HEK293T (cell line): ENCODE results near the gene VPS37B.

Experiments used
- BHLHE40 ChIP-seq: fragments of 450-650 bp; IDR thresholded peaks from 2 replicates; pipeline ENCODE4 v1.6.1; 2016; ENCODE audit warnings: mild to moderate bottlenecking, moderate library complexity, borderline replicate concordance
- ELF4 ChIP-seq: fragments of 450-650 bp; IDR thresholded peaks from 2 replicates; pipeline ENCODE4 v1.6.1; 2017; ENCODE audit warnings: antibody characterized with exemption
- FOXK2 ChIP-seq: fragments of 450-650 bp; IDR thresholded peaks from 2 replicates; pipeline ENCODE4 v1.6.1; 2016; ENCODE audit warnings: mild to moderate bottlenecking
- FOXM1 ChIP-seq: fragments of 450-650 bp; IDR thresholded peaks from 2 replicates; pipeline ENCODE4 v1.6.1; 2017; ENCODE audit warnings: mild to moderate bottlenecking, borderline replicate concordance
- L3MBTL2 ChIP-seq: fragments of 450-650 bp; conservative IDR thresholded peaks from 2 replicates; pipeline ENCODE4 v1.6.1; 2016; ENCODE audit warnings: mild to moderate bottlenecking
- LEF1 ChIP-seq: fragments of 450-650 bp; IDR thresholded peaks from 2 replicates; pipeline ENCODE4 v1.6.1; 2017; ENCODE audit warnings: mild to moderate bottlenecking, borderline replicate concordance
- NFRKB ChIP-seq: fragments of 450-650 bp; IDR thresholded peaks from 2 replicates; pipeline ENCODE4 v1.6.1; 2016; ENCODE audit warnings: mild to moderate bottlenecking, moderate library complexity
- SP1 ChIP-seq: fragments of 450-650 bp; IDR thresholded peaks from 2 replicates; pipeline ENCODE4 v1.6.1; 2017
- TARDBP ChIP-seq: fragments of 450-650 bp; IDR thresholded peaks from 2 replicates; pipeline ENCODE4 v1.6.1; 2016

- TF ChIP-seq FOXM1 (no peak), FOXK2 (no peak), BHLHE40 (no peak), NFRKB (no peak), LEF1 (no peak), TARDBP (no peak), ELF4 (no peak), L3MBTL2 (no peak), SP1 (no peak)
Observed at GRCh38 chr12:122819209-122819785, 76.6 kb downstream of the VPS37B start.
